NCI-H2107 treated with DMSO at 0.1 percent for 48 hours (cell line): Measurements from ENCODE around the gene LMX1A.
A peak's percentile ranks its signal among the peaks of the same experiment; 100 is the strongest.

Experiments
- DNase-seq: peaks from one replicate; lab custom pipeline; 2025; ENCODE audit not compliant: unreplicated experiment; lab: John Stamatoyannopoulos, UW

The LMX1A gene

DNA sequence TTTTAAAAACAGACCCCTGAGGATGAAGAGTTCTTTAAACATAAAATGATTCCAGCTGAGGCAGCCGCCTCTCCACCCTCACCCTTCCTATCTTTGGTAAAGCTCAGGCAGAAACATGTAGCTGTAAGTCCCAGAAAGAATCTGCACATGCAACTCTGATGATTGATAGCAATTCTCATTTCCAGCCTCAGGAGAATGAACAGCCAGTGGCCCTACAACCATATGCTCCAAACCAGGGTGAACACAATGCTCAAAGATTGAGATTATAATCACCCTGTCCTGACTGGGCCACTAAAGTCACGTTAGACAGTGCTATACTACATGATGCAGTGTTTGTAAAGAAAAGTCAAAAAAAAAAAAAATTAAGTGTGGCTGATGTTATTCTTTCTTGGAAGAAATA is 80.2 kb downstream of the LMX1A start:
- DNase-seq = no peak

DNA sequence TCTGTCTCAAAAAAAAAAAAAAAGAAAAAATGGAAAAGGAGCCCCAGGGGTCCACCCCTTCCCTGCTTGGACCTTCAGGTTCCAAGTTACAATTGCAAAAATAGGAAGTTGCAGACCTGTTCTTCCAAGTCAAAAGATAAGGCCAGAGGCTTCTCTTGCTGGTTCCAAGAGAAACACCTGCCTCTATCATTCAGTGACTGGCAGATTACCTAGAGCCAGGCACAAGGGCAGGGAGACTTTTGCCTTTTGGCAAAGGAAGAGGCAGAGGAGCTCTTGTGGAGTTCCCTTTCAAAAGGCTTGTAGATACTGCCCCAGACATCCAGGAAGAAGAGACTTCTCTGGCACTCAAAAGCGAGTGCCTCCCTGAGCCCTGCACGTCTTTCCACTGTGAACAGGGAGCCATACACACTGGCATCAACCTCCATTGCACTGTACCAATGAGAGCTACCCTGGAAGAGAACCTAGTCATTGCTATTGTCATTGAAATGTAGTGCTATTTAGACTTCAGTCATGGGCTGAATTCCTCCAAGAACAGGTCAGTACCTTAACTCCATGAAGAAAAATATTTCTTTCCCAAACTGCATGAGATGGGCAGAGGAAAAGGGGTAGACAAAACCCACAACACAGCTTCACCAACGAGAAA is 91.2 kb downstream of the LMX1A start:
- DNase-seq = no peak

DNA sequence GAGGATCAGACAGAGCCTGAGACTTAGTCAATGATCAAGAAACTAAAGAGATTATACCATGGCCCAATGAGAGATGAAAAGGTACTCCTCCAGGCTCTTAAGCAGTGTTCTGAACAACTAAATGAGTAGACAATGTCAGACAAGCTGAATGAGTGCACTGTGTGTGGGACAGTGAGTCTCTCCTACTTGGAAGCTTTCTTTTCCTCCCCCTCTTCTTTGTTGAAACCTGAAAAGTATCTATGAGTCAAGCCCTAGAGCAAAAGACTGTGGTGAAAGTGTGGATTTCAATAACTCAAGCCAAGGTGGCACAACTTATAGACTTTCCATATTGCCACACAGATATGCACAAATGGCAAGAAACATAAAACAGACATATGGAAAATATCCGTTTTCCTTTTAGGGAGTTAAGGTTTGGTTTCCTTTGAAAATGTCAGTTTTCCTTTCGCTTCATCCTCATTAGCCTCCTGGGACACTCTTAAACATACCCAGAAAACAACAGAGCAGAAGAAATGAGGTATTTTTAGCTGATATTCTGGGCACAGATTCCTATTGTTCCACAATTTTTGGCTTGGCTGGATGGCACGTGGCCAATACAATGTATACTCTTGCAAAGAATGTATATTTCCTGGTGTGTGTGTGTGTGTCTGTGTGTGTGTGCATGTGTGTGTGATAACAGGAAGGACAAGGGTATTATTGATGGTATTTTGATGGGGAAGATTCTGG is 96.6 kb downstream of the LMX1A start:
- no peak for DNase-seq

- DNase-seq = no peak
Observed at GRCh38 chr1:165259236-165259635, 97.3 kb downstream of the LMX1A start.

- DNase-seq = peak; percentile 79
Observed at GRCh38 chr1:165257969-165258459, 98.5 kb downstream of the LMX1A start.

- DNase-seq = no peak
Observed at GRCh38 chr1:165254896-165255625, 101.5 kb downstream of the LMX1A start.

GRCh38 chr1:165254376-165254775 is 102.1 kb downstream of the LMX1A start:
- no peak for DNase-seq

GRCh38 chr1:165253818-165254254 is 102.7 kb downstream of the LMX1A start:
- no peak for DNase-seq

DNA sequence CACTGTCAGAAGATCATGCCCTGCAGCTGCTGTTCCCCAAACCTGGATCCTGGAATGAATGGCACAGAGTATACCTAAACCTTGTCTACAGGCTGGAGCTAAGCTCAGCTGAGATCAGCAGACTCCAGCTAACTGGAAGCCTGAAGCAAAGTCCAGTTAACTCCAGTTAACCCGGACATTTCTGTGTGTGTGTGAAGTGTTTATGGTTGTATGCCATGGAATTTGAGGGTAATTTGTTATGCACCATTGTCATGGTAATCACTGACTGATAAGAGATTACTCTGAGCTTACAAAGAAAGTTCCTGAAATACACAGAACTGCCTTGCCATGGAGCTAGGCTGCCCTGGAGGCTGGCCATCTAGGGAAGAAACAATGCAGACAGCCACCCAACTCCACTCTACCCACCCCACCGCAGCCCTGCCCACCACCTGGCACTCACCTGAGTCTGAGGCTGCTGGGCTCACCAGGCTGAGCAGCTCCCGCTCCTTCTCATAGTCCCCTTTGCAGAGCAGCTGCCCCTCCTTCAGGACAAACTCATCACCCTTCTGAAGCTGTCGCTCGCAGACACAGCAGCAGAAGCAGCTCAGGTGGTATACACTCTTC is 107.4 kb downstream of the LMX1A start:
- no peak for DNase-seq

DNA sequence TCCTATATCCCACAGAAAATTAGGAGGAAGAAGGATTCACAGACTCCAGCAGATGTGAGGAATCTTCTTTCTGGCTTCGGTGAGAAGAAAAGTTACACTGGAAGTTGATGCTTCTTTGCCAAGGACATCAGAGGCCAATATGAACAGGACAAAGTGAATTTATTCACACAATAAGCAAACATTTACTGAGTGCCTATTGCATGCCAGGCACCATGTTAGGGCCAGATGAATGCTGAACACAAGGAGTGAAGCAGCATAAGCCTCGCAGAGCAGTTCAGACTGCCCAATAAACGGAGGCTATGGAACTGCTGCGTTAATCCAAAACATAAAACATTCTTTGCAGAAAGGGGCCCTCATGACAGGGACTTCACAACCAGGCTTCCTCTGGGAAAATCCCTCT is 114.6 kb downstream of the LMX1A start:
- DNase-seq = no peak

DNA sequence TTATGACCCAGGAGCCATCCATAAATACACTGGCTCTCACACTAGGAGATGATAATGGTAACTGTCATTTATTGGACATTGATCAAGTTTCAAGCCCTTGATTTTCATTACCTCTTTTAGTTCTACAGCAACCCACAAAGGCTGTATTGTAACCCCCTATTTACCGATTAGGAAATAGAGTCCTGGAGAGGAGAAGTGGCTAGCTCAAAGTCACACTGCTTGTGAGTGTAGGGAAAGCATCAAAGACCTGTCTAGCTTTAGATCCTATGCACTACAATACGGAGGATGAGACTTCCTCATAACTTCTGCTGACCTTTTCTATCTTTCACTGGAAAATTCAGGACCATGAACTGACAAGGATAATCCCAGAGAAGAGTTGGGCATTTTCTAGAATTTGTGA is 115.2 kb downstream of the LMX1A start:
- DNase-seq = no peak

GRCh38 chr1:165240492-165240891 is 116.0 kb downstream of the LMX1A start:
- no peak for DNase-seq

DNA sequence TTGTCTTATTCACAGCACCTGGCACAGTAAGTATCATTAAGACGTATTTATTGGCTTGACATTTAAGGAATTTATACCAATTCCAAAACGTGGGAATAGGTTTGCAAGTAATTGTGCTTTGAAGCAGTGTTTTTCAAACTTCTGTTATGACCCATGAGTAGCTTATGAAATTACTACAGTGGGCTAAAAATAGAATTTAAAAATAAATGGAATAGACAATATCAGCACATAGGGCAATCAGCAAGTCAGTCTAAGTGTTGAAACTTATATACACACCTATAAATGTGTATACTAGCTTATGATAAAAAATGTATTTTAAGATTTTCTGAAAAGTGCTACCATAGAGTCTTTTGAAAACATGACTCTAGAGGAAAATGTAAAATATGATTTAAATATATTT is 116.6 kb downstream of the LMX1A start:
- DNase-seq = no peak

- DNase-seq = peak; percentile 39
Observed at GRCh38 chr1:165235777-165236291, 120.7 kb downstream of the LMX1A start.

GRCh38 chr1:165235155-165235776 is 121.2 kb downstream of the LMX1A start:
- DNase-seq = no peak

GRCh38 chr1:165234149-165234548 is 122.4 kb downstream of the LMX1A start:
- DNase-seq = no peak

DNA sequence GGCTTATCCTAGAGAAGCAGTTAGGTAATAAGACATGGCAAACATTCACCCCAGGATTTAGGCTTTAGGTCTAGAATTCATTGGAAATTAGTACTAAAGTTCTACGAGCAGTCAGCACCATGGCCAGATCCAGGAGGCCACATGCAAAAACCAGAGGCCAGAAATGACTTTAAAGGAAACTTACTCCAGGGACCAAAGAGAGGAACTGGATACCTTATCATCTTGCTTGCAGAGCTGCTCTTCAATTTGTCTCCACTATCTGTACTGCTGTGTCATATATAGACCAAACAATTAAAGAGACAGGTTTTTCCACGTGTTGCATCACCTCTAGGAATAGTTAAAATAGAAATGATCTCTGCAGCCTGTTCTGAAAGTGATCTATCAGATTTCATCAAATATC is 127.8 kb downstream of the LMX1A start:
- no peak for DNase-seq

DNA sequence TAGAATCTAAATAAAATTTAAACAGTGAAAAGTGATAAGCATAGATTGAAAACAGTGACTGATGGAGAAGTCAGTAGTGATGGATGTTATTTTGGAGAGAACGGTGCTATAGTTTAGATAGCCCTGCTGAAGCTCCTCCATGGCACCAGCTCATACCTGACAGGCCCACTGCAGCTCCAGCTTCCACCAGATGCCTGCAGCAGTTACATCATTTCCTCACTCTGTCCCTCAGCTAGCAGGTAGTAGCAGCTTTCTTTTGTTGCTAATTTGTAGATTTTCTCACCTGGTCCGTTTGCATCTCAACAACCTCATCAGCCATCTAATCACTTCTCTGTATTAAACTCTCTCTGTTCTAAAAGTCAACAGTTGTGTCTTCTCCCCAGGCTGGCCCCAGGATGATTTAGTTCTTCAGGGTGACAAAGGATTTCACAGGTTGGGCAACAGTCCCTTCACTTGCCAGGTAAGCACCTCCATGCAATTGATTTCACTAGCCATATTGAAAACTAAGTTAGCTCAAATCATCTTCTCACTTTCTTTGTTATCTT is 128.3 kb downstream of the LMX1A start:
- no peak for DNase-seq

- DNase-seq = no peak
Observed at GRCh38 chr1:165226326-165226725, 130.2 kb downstream of the LMX1A start.

GRCh38 chr1:165225650-165226049 is 130.9 kb downstream of the LMX1A start:
- DNase-seq = no peak

GRCh38 chr1:165225062-165225461 is 131.5 kb downstream of the LMX1A start:
- DNase-seq = no peak
